SK-MEL-5 (cell line): ENCODE data around the gene COLQ. TPM values are rescaled to one million over a fixed set of nuclear protein-coding genes. Genes with fewer than 3 reads are reported as not detected.
"Not testable (repeated sequence)": the region's sequence is repeated elsewhere in the genome, so short reads cannot be mapped to it uniquely, and the experiment has no call there.

Source experiments
- DNase-seq: peaks from one replicate; pipeline ENCODE4 v3.0.0-alpha.2; 2016; ENCODE audit warnings: low read depth, low spot score
- in situ Hi-C: cut with HindIII; loops from 2 replicates; pipeline ENCODE4 v1.10.0; 2016; ENCODE audit warnings: low sequenced_read_pairs, high pct_unique_total_duplicates, low pct_unique_long_range_greater_than_20kb
- total RNA-seq: library from RNA; depleted of rRNA; stranded (reverse); fragments of >200 nt; shearing (Covaris generic); gene quantifications from 2 replicates; pipeline ENCODE4 v1.2.3, GENCODE V29; 2014

Gene COLQ
- total RNA-seq, 1 experiment from 2014 or later: 0.08 TPM

GRCh38 chr3:15470849-15471248 lies 50.7 kb downstream of the COLQ start:
- DNase-seq: no peak
- in situ Hi-C loops: no loop called here

GRCh38 chr3:15470261-15470660 lies 51.2 kb downstream of the COLQ start:
- DNase-seq: peak; percentile 11
- in situ Hi-C loops: no loop called here

DNA sequence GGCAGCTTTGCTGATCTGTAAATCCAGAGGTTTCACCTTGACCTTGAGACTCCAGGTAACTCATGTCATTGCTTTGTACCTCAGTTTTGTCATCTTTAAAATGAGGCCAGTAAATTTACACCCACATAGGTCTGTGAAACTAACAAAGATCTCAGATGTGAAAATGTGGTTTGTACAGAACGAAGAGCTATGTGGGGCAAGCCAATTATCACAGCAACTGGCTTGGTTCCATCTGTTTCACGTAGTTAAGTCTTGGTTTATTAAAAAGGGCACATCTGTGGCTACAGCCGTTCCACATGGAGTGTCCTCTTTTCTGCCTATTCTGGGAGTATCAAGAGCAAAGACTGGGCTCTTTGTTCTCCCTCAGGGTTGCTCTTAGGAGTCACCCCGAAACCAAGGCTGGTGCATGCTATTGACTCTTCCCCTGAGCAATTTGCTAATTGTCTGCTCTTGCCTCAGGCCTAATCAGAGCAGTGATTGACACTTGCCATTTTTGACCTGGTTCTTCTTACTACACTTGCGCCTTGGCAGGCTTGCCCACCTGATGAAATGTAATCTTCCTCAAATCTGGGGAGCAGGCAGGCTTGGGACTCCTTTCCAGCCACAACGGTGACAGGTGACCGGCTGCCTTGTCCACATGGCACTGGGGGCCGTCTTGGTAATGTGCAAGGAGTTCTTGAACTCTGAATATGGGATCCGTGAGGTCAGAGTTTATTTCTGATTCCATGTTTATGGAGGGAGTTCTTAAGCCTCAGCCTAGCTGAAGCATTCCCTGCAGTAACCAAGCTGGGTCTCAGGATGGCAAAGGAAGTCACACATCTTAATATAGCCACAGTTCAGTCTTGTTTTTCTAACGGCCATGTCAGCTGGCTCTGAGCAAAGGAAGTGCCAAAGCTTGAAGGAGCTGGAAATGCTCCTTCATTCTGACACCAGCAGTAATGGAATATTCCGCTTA lies 54.0 kb downstream of the COLQ start:
- DNase-seq: no peak
- in situ Hi-C loops: no loop called here

- in situ Hi-C loops: no loop called here
- DNase-seq: no peak
Observed at GRCh38 chr3:15465876-15466585, 55.5 kb downstream of the COLQ start.

DNA sequence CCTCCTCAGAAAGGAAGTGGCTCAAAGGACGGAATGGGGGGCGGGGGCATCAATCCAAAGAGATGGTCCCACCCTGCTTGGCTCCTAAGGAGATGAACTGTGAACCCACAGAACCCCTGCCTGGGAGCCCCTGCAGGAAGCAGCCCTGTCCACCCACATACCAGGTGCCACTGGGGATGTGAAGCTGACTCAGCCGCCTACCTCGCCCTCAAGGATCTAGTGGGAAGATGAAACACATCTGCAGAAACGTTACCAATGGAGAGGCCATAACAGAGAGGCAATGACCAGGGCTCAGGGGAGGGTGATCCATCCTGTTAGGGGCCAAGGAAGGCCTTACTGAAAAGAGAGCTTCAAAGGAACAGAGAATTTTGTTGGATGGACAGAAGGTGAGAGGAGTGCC lies 59.1 kb downstream of the COLQ start:
- no peak for DNase-seq
- in situ Hi-C loops: no loop called here

GRCh38 chr3:15460891-15461531 lies 60.5 kb downstream of the COLQ start:
- in situ Hi-C loops: no loop called here
- DNase-seq: no peak

- DNase-seq: peak; percentile 15
- in situ Hi-C loops: no loop called here
Observed at GRCh38 chr3:15458212-15458780, 63.2 kb downstream of the COLQ start.

GRCh38 chr3:15456915-15457314 lies 64.6 kb downstream of the COLQ start:
- in situ Hi-C loops, DNase-seq: not testable (repeated sequence)

DNA sequence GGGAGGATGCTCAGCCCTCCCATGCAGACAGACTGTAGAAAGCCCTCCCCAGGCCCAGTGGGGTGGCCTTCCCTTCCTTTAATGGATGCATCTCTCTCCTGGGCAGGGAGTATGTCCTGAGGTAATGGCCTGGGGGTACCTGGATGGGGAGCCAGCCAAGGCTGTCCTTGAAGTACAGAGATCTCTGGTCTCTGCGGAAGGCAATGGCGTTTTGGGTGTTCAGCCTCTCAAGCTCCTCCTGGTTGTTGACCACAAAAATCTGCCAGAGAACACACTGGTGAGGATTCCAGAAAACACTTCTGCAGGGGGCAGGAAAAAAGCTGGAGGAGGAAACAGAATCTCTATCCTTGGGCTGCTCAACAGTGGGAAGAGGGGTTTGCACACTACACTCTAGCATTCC lies 65.2 kb downstream of the COLQ start:
- no peak for DNase-seq
- in situ Hi-C loops: no loop called here

GRCh38 chr3:15455756-15456155 lies 65.8 kb downstream of the COLQ start:
- in situ Hi-C loops: no loop called here
- no peak for DNase-seq

- no peak for DNase-seq
- in situ Hi-C loops: no loop called here
Observed at GRCh38 chr3:15454965-15455364, 66.5 kb downstream of the COLQ start.

DNA sequence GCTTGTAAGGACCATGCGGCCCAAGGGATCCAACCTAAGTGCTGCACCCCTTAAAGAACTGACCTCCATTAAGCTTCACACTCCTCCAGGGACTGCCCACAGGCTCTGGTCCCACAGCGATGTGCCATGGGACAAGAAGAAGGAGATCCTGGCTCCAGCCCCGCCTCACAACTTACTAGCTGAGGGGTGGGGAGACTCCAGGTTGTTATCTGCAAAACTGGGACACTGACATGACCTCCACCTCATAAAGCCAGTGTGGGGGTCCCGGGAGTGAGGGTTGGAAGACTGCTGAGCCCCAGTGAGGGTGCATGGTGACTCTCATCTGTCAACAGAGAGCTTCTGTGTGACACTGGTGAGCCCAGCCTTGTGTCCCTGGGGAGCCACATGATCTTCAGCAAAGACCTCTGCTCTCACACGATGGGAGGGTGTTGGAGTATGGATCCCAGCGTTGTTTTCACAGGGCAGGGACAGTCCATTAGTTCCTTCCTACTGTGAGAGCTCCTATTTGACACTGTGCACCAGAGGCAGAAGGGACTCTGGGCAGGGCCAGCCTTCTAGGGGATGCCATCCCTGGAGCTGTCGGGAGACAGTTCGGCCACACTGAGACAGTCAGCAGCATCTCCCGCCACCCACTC lies 67.4 kb downstream of the COLQ start:
- DNase-seq: no peak
- in situ Hi-C loops: no loop called here

- in situ Hi-C loops: no loop called here
- DNase-seq: no peak
Observed at GRCh38 chr3:15453501-15453900, 68.0 kb downstream of the COLQ start.

DNA sequence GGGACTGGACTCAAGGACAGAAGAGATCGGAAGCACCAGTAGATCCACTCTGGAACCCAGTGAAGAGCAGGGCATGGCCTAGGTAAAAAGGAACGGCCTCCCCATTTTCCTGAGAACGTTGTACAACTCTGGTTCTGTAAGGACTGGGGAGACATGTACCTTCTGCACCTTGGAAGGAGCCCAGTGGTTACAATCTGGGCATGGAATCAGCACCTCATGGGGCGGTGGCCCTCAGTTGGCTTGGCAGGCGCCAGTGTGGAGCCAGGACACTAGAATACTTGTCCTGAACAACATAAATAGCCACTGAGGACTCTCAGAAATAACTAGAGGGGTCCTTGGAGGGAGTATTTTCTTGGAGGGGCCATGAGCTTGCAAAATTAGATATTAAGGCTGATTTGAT lies 68.5 kb downstream of the COLQ start:
- in situ Hi-C loops: no loop called here
- DNase-seq: no peak

DNA sequence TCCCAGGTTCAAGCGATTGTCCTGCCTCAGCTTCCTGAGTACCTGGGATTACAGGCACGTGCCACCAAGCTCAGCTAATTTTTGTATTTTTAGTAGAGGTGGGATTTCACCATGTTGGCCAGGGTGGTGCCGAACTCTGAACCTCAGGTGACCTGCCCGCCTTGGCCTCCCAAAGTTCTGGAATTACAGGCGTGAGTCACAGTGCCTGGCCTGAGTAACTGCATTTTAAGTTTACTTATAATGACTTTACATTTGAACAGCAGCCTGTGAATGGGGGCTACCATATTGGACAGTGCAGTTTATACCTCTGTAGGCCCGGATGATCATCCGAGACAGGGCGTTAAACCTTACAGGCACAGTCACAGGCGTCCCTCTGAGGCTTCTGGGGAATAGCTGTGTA lies 69.3 kb downstream of the COLQ start:
- in situ Hi-C loops: no loop called here

DNA sequence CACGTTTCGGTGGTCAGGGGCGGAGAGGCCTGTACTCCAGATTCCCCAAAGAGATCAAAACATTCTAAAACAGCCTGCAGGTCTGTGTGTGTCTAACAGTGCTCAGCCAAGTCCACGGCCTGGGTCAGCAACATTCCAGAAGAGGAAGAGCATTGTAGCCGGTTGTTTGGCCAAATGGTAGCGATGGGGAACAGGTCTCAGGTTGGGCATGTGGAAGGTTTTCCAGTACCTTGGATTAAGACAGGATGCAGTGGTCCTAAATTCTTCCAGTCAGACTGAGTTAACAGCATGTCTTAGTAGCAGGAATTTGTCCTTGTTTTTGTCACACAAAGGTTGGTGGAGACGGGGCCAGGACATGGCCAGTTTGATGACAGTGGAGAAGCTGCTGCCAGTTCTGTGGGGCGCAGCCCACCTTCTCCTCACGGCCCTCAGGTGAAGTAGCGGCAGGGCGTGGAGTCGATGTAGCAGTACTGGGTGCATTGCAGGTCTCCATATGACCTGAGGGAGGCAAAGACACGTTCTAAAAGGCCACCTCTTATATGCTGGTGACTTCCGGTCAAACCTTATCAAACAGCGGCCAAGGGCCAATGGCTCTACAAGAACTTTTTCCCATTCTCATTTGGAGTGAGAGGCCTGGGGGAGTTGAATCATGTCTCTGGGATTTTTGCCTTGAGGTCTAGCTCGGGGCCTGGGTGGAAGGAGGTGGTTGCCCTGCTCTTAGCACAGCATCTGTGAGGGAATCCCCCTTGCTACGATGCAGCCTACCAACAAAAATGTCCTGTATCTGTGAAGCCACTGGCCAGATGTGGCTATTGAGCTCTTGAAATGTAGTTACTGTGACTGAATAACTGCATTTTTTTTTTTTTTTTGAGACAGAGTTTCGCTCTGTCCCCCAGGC lies 70.0 kb downstream of the COLQ start:
- in situ Hi-C loops: no loop called here
- no peak for DNase-seq

More for the DNA sequence above, 69.3 kb downstream of the COLQ start:
- DNase-seq: no peak
